Left lung (tissue), 10 donors: ENCODE results near the gene ATRN. TPM values are rescaled to one million over a fixed set of nuclear protein-coding genes. Genes with fewer than 3 reads are reported as not detected.

Experiments
- ATAC-seq: fragments of 200-7000 bp; cut with Tn5 transposase; one replicate; pipeline ENCODE4 v1.9.1; 2020; ENCODE audit warnings: moderate library complexity
- DNase-seq, 4 donors: peaks; one replicate each; pipeline ENCODE4 v3.0.0-alpha.2; 2013 to 2020
- H3K27ac ChIP-seq, 2 donors: fragments of 200-600 bp; sonication (generic) in 1 of 2; one replicate each; pipeline versions ENCODE4 v1.5.0 to v1.8.0; 2020 to 2021
- H3K27me3 ChIP-seq, 2 donors: fragments of 200-600 bp; sonication (generic) in 1 of 2; one replicate each; pipeline versions ENCODE4 v1.5.0 to v1.8.0; 2020 to 2021
- H3K36me3 ChIP-seq, 2 donors: fragments of 200-600 bp; sonication (generic) in 1 of 2; one replicate each; pipeline versions ENCODE4 v1.5.0 to v1.8.0; 2020 to 2021
- H3K4me1 ChIP-seq, 2 donors: fragments of 200-600 bp; one replicate each; pipeline ENCODE4 v1.8.0; 2021
- H3K4me3 ChIP-seq, 2 donors: fragments of 200-600 bp; sonication (generic) in 1 of 2; one replicate each; pipeline versions ENCODE4 v1.5.0 to v1.8.0; 2020 to 2021; ENCODE audit warnings: mild to moderate bottlenecking in 1 of 2
- H3K9me3 ChIP-seq, 2 donors: fragments of 200-600 bp; sonication (generic) in 1 of 2; one replicate each; pipeline versions ENCODE4 v1.5.0 to v1.8.0; 2020 to 2021
- intact Hi-C, 2 donors: fragments of 100-400 bp; cut with DNase I; formaldehyde crosslinking; loops; one replicate each; pipeline versions ENCODE4 v1.11.2 to v1.14.2; 2022
- polyA plus RNA-seq, 6 donors: library from polyadenylated mRNA; unstranded; fragments of 120-200 nt; gene quantifications; one replicate each; pipeline ENCODE4 v1.2.1, GENCODE V29; 2013; ENCODE audit not compliant: insufficient read length in 6 of 6
- total RNA-seq, 2 donors: library from RNA; stranded (reverse); fragmentation: NEBNext Ultra II Directional; extraction: Animal tissue kit (Norgen Biotek cat#: 25700); gene quantifications; one replicate each; pipeline ENCODE4 v1.2.1, GENCODE V29; 2021
- TF ChIP-seq, protein P1 (sequence below), 2 donors: fragments of 200-600 bp; sonication (generic) in 1 of 2; IDR thresholded peaks; one replicate each; pipeline versions ENCODE4 v1.5.0 to v1.8.0; 2021; ENCODE audit warnings: antibody characterized with exemption in 2 of 2
- donor health status: DM: no; HTN: yes; CAD: no.
- donor health status: DM: no; HTN: no; CAD: no.

ATRN gene
- total and polyA plus RNA-seq, 8 donors = 28.8 to 39.5 (median 35.6) TPM

- H3K4me1 ChIP-seq = peaks cover 0 to 10% of the 10 kb centered on the region in 2 donors
- no peak for DNase-seq
Observed at GRCh38 chr20:3654326-3655130, 183.7 kb downstream of the ATRN start.

DNA sequence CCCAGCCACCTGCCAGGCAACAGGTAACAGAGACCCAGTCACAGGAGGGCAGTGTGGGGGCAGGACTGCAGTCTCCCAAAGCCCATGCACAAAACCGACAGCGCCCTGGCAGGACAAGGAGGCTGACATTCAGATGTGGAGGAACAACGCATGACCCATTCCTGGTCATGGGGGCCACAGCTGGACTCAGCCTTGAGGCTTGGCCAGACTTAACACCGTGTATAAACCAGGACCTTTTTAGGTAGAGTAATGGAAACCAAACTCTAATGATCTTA is 184.2 kb downstream of the ATRN start:
- Histone ChIP-seq H3K4me3 (no peak overlapping the region), H3K27ac (no peak overlapping the region), H3K4me1 (peaks cover 0 to 10% of the 10 kb centered on the region in 2 donors), H3K27me3 (peaks cover 4 to 35% of the 10 kb centered on the region in 2 donors), H3K36me3 (peaks cover 0 to 3% of the 10 kb centered on the region in 2 donors), H3K9me3 (no peaks in the 10 kb centered on the region)
- ATAC-seq (no peak), DNase-seq (no peak)
- intact Hi-C loops = no loop called here
- TF ChIP-seq, protein P1, sequence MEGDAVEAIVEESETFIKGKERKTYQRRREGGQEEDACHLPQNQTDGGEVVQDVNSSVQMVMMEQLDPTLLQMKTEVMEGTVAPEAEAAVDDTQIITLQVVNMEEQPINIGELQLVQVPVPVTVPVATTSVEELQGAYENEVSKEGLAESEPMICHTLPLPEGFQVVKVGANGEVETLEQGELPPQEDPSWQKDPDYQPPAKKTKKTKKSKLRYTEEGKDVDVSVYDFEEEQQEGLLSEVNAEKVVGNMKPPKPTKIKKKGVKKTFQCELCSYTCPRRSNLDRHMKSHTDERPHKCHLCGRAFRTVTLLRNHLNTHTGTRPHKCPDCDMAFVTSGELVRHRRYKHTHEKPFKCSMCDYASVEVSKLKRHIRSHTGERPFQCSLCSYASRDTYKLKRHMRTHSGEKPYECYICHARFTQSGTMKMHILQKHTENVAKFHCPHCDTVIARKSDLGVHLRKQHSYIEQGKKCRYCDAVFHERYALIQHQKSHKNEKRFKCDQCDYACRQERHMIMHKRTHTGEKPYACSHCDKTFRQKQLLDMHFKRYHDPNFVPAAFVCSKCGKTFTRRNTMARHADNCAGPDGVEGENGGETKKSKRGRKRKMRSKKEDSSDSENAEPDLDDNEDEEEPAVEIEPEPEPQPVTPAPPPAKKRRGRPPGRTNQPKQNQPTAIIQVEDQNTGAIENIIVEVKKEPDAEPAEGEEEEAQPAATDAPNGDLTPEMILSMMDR (IDR thresholded peaks at IDR 0.05) = no peak

More at GRCh38 chr20:3654326-3655130, 183.7 kb downstream of the ATRN start:
- no peaks in the 10 kb centered on the region for H3K9me3 ChIP-seq
- TF ChIP-seq, protein P1 (IDR thresholded peaks at IDR 0.05) = no peak
- H3K27ac ChIP-seq = no peak overlapping the region
- H3K27me3 ChIP-seq = peaks cover 0 to 30% of the 10 kb centered on the region in 2 donors
- peaks cover 0 to 9% of the 10 kb centered on the region in 2 donors for H3K36me3 ChIP-seq
- intact Hi-C loops = no loop called here
- no peak for ATAC-seq
- H3K4me3 ChIP-seq = no peak overlapping the region

- intact Hi-C loops = no loop called here
- ATAC-seq = no peak
- Histone ChIP-seq H3K36me3 (no peaks in the 10 kb centered on the region), H3K27me3 (peaks cover 26 to 66% of the 10 kb centered on the region in 2 donors), H3K27ac (no peak overlapping the region), H3K4me1 (peaks cover 0 to 15% of the 10 kb centered on the region in 2 donors), H3K4me3 (no peak overlapping the region), H3K9me3 (no peaks in the 10 kb centered on the region)
- no peak for DNase-seq
- TF ChIP-seq, protein P1 (IDR thresholded peaks at IDR 0.05) = no peak
Observed at GRCh38 chr20:3658019-3658715, 187.3 kb downstream of the ATRN start.

DNA sequence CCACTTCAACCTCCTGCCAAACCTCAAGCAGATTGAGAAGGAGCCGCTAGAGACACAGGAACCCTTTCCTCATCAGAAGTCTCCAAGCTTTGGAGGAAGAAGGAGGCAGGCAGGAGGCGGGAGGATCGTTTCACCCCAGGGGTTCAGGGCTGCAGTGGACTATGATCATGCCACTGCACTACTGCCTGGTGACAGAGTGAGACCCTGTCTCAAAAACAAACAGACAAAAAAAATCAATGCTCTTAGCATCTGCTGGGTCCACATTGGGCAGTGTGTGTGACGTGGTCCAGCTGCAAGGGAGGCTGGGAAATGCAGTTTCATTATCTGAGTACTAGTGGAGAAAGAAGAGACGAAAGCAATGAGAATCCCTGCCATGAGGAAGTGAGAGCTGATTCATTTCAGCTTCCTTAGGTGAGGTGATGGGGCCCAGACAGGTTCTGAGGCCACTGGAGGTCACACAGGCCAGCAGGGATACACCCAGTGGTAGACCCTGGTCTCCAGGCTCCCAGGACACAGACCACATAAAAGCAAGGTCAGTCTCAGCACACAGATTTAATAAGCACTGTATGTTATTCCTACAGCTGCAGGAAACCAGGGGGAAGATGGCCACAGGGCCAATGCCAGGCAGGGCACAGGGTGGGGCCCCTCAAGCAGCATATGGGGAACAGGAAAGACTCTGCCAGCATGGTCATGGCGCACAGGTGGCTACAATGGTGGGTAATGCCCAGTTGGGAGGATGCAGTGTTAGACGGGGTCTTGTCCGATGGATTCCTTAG is 188.1 kb downstream of the ATRN start:
- intact Hi-C loops = no loop called here
- ATAC-seq (no peak), DNase-seq (no peak)
- Histone ChIP-seq H3K9me3 (no peaks in the 10 kb centered on the region), H3K27me3 (peaks cover 26 to 72% of the 10 kb centered on the region in 2 donors), H3K36me3 (no peaks in the 10 kb centered on the region), H3K4me1 (peaks cover 0 to 11% of the 10 kb centered on the region in 2 donors), H3K4me3 (no peak overlapping the region), H3K27ac (no peak overlapping the region)
- TF ChIP-seq, protein P1 (IDR thresholded peaks at IDR 0.05) = no peak
